ENCODE results near the gene SKAP1.
"Not testable (repeated sequence)": the region's sequence is repeated elsewhere in the genome, so short reads cannot be mapped to it uniquely, and the experiment has no call there.

GRCh38 chr17:48410821-48411220 is 19.2 kb downstream of the SKAP1 start:
- TF ChIP-seq POLR2A, CTCF (IDR thresholded peaks at IDR 0.05): not testable (repeated sequence)

Data from thyroid gland (tissue), 4 donors.